ENCODE measurements around the gene ZNF507.

The ZNF507 gene

DNA sequence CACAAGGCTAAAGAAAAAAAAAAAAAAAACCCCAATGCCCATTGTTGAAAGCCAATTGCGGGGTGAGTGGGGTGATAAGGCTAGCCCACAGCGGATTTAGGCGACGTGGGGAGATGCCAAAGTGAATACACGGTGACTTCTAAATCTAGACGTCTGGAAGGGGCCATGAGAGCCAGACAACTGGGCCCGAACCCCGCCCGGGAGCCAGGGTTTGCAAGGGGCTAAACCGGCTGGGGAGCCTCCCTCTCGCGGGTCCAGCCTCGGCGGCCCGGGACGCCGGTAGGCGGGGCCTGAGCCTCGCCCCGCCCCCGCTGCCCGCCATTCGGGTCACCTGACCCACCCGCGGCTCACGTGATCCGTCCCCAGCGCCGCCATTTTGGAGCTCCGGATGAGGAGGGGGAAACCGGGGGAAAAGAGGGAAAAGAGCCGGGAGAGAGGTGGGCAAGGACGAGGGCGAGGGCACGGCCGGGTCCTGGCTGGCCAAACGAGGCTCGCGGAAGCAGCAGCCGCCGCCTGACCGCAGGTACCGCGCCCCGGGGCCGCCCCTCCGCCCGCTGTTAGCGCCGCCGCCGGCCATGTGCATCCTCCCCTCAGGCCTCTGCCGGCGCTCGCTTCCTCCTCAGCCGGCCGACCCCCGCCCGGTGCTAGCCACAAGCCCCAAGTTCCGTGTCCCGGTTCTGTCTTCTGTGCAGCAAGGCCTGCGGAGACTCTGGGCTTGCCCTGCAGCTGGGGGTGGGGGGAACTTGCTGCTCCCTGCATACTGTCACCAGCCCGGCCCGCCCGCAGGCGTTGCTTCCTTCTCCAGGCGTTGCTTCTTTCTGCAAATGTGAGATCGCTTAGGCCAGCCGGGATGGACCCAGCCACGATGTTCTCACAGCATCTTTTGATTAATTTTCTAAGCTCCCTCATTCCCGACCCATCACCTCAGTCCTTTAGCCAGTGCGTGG, at the start of gene ZNF507:
TSS of gene ZNF507 (plus strand) at position 350 of the 947 bp plus-strand sequence. CDS start 7,221 bp downstream, outside the sequence.
- in situ Hi-C loops (cut with MboI; ENCODE audit: low sequenced_read_pairs) = loop anchor here (25.0 kb wide), 1 partner anchor 217 kb away; no protein-coding TSS in a partner anchor

DNA sequence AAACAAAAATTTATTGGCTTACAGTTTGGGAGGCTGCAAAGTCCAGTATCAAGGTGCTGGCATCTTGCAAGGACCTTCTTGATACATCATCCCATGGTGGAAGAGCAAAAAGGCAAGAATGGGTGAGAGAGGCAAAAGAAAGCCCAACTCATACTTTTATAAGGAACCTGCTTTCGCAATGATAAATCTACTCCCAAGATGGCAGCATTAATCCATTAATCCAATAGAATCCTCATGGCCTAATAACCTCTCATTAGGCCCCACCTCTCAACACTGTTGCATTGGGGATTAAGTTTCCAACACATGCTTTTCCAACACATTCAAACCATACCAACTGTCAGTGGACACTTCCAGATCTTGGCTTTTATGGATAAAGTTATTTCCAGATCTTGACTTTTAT, 48.7 kb upstream of the ZNF507 start:
- in situ Hi-C loops (cut with MboI; ENCODE audit: low sequenced_read_pairs) = no loop called here

DNA sequence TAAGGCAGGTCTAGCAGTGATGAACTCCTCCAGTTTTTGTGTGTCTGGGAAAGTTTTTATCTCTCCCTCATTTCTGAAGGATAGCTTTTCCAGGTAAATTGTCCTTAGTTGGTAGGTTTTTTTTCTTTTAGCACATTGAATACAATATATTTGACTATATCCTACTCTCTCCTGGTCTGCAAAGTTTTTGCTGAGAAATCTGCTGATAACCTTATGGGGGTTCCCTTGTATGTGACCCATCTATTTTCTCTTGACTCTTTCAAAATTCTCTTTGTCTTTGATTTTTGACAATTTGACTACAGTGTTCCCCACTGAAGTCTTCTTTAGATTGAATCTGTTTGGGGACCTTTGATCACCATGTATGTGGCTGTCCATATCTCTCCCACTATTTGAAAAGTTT, 42.6 kb upstream of the ZNF507 start:
- in situ Hi-C loops (cut with MboI; ENCODE audit: low sequenced_read_pairs) = no loop called here

DNA sequence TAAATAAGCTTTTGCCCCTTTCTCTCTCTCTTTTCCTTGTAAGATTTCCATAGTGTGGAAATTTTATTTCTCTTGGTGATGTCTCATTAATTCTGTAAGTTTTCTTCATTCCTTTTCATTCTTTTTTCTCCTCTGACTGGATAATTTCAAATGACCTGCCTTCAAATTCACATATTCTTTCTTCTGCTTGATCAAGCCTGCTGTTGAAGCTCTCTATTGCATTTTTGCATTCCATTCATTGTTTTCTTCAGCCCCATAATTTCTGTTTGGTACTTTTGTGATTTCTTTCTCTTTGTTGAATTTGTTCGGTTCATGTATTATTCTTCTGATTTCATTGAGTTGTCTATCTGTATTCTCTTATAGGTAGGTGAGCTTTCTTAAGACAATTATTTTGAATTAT, 42.2 kb upstream of the ZNF507 start:
- in situ Hi-C loops (cut with MboI; ENCODE audit: low sequenced_read_pairs) = no loop called here

DNA sequence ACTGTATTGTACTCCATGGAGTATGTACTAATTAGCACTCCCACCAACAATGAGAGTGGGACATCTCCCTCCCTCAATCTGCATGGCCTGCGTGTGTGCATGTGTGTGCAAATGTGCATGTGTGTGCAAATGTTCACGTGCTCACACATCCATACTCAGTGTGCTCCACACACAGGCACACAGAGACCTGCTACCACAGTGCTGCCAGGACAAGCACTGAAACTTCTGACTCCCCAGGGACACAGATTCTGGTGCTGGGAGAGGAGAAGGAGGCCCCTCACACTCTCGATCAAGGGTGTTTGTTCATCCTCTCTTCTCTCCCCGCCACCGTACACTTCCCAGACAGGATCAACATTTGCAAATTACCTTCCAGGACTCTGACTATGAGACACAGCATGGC, 37.8 kb upstream of the ZNF507 start:
- in situ Hi-C loops (cut with MboI; ENCODE audit: low sequenced_read_pairs) = no loop called here

DNA sequence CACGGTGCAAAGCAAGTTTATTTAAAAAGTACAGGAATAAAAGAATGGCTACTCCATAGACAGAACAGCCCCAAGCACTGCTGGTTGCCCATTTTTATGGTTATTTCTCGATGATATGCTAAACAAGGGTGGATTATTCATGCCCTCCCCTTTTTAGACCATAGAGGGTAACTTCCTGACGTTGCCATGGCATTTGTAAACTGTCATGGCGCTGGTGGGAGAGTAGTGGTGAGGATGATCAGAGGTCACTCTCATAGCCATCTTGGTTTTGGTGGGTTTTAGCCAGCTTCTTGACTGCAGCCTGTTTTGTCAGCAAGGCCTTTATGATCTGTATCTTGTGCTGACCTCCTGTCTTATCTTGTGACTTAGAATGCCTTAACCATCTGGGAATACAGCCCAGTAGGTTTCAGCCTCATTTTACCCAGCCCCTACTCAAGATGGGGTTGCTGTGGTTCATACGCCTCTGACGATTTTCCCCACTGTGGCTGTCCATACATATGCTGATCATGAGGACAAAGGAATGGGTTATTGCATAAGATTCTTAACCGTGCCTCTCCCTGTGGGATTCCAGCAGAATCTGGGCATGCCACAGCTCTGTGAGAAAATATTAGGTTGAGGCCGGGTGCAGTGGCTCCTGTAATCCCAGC, 36.9 kb upstream of the ZNF507 start:
- in situ Hi-C loops (cut with MboI; ENCODE audit: low sequenced_read_pairs) = no loop called here

DNA sequence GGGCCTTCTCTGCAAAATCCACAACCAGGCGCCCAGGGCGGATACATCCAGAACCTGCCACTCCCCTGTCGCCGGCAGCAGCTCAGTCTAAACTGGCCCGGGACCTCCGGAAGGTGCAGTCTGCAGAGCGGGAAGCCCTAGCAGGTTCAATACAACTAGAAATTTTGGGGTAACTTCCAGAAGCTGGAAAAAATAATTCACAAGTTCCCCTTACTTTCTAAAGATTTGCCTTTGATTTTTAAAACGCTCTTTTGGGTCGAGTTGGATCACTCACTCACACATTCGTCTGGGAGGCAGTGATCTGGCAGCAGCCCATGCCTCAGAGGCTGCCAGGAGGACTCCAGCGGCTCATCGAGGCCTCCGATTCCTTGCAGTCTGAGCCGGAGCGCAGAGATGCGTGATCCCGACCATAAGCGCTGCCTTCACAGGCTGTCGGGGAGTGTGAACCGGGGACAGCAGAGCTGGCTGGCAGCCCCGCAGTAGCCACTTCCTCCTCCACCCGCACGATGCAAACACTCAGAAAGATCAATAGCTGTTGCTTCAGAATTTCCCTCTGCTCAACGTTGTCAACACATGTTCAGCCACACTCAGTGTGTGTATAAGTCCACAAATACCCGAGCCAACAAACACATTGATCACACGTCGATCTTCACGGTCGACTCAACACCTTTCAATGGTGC, 35.6 kb upstream of the ZNF507 start:
- in situ Hi-C loops (cut with MboI; ENCODE audit: low sequenced_read_pairs) = no loop called here

DNA sequence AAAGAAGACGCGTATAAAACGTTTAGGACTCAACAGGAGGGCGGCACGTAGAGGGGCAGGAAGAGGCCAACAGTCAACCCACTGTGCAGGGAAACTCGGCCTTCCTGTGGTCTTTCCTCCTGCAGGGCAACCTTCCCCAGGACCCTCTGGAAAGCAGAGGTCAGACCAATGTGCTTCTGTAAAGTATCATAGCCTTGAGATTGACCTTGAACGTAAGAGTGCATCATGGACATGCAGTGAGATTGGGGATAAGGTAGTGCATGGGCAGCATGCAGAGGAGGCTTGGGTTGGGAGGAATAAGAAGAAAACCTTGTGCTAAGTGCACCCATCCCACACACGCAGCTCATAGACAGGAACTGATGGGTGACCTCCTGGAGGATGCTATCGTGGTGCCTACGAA, 34.0 kb upstream of the ZNF507 start:
- in situ Hi-C loops (cut with MboI; ENCODE audit: low sequenced_read_pairs) = no loop called here

DNA sequence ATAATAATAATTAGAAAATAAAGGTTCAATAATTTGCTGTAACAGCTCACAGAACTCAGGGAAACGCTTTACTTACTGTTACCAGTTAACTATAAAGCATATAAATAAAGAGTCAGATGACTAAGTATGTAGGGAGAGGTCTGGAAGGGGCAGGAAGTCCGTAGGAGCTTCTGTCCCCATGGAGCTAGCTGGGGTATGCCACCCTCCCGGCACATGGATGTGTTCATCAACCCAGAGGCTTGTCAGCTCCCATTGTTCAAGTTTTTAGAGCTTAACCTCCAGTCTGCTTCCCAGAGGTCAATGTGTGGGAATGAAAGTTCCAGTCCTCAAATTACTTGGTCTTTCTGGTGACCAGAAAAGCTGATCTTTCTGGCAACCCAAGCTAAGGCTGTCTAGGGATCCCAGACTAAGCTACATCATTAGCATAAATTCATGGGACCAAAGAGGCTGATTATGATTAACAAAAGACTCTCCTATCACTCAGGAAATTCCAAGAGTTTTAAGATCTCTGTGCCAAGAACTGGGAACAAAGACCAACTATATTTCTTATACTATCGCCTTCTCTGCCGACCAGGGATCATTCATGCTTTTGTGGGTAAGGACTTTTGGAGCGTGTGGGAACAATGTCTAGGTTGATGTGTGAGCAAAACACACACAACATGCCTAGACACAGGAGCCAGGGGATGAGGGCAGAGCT, 31.7 kb upstream of the ZNF507 start:
- in situ Hi-C loops (cut with MboI; ENCODE audit: low sequenced_read_pairs) = no loop called here

DNA sequence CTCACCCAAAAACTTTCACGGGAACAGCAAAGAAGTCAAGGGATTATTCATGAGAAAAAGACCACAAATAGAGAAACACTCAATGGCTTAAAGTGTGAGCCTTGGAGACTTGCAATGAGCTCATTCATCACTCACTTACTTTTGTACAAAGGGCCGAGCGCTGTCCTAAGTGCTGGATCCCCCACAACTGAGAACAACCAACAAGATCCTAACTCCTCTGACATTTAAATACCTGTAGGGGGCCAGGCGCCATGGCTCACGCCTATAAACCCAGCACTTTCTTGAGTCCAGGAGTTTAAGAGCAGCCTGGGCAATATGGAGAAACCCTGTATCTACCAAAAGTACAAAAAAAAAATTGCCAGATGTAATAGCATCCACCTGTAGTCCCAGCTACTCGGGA, 29.4 kb upstream of the ZNF507 start:
- in situ Hi-C loops (cut with MboI; ENCODE audit: low sequenced_read_pairs) = no loop called here

DNA sequence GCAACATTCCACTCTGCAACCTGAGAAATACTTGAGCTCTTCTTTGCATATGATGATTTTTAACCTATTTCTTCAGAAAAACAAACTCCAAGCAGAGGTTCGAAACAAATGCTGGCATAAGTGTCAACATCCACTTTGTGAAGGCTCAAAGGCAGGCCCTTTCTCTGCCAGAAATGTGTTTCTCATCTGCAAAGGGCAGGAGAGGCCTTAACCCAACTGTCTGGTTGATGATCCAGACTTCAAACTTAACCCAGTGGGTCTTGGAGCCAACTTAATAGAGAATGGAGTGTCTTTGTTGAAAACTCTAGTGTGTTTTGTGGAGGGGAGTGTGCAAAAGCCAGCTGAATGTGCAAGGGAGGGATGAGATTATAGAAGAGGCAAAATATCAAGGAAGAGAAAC, 28.3 kb upstream of the ZNF507 start:
- in situ Hi-C loops (cut with MboI; ENCODE audit: low sequenced_read_pairs) = no loop called here

DNA sequence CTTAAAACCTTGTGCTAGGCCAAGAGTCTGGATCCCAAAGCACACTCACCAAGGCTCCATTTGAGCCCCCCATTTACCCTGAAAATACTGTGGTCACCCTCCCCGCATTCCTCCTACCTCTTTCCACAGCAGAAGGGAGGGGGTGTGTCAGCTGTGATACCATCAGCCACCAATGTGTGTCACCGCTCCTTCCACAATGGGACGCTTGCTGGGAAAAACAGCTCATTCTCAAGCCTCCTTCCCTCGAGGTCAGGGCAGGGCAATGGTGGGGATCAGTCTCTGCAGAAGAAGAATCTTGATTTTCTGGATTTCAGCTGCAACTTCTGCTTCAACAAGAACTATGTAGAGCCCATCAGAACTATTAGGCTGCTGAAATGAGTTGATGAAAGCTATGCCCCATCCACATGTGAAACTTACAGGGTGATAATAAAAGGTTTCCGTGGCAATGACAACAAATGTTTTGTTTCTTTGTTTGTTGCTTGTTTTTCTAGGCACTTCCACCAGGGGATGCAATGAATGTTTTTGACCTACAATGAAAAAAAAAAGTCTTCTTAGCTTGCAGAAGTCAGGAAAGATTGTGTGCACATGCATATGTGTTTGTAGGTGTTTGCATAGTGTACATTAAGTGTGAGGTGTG, 26.4 kb upstream of the ZNF507 start:
- in situ Hi-C loops (cut with MboI; ENCODE audit: low sequenced_read_pairs) = no loop called here

DNA sequence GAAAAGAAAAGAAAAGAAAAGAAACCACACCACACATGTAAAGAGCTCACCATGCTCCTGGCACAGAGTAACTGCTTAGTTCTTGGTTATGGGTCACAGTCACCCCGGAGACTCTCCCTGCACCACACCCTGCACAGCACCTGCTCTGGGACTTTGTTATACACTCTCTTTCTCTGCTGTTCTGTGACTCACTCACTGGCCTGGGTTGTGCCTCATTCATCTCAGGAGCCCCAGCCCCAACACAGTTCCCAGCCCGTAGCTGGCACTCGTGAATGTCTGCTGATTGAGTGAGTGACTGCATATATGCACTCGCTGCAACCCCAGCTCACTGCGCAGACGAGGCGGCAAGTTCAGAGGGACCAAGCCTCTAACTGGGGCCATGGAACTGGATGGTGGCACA, 22.9 kb upstream of the ZNF507 start:
- in situ Hi-C loops (cut with MboI; ENCODE audit: low sequenced_read_pairs) = no loop called here

DNA sequence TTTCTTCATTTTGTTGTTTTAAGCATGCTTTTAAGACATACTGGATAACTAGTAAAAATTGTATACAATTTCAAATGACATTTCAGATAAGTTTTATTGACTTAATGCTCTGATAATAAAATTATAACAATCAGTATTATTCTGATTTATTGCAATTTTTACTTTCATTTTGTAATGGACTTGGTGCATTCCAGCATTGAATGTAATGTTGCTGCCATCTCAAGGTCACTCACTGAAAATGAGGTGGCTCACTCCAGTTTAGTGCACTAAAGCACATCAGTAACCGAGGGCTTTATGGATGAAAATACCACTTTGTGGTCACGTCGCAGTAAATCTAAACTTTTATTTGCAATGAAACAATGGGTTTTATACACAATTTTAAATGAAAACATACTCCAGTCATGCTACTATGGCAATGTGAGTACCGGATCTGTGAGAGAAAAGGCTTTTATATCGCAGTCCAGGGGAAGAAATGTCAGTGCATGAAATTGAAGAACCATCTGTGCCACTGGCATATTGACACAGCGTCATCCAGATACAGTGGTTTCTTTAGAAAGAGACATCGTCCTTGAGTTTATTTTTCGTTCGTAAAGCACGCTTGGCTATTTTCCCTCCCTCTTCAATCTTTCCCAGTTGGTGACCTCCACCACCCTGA, 20.7 kb upstream of the ZNF507 start:
- in situ Hi-C loops (cut with MboI; ENCODE audit: low sequenced_read_pairs) = loop anchor here (25.0 kb wide), 1 partner anchor 238 kb away; no protein-coding TSS in a partner anchor

DNA sequence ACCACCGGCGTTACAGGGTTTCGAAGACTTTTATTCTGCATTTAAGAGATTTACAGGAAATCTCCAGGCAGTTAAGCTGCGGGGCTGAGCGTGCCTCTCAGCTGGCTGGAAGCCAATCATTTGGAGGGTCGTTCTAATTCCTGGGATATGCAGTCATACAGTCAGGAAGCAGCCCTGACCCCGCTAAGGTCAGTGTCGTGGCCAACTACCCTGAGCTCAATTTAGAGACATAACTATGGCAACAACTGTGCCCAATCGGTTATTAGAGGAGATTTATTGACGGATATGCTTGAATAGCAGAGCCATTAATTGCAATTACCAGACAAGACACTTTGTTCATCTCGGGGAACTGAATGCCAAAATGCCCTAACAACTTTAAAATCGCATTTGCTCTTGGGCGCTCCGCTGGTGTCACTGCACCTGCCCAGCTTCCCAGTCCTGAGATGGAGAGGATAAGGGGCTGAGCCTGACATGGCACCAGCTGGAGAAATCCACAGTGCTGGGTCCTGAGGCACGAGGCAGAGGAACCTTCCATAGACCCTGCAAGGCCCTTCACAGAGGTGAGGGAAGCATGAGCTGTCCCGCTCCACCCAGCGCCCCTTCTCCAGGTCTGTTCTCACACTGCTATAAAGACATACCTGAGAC, 15.1 kb upstream of the ZNF507 start:
- in situ Hi-C loops (cut with MboI; ENCODE audit: low sequenced_read_pairs) = loop anchor here (25.0 kb wide), 1 partner anchor 232 kb away; no protein-coding TSS in a partner anchor

DNA sequence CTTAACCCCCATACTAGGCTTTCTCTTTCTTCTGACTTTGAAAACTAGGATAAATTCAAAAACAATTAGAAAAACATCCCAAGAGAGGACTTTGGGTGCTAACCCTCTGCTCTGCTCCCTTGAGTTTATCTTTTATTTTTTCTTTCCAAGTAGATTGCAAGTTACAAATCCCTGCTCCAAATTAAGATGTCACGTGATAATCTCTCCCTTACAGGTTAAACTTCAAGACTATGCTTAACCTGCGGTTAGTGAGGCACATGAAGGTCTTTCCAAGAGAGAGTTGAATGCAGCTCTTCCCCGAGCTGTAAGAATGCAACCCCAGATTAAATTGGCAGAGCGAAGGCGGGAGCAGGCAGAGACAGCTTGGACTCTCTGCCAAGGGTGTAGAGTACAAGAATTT, 12.2 kb upstream of the ZNF507 start:
- in situ Hi-C loops (cut with MboI; ENCODE audit: low sequenced_read_pairs) = loop anchor here (25.0 kb wide), 1 partner anchor 229 kb away; no protein-coding TSS in a partner anchor

DNA sequence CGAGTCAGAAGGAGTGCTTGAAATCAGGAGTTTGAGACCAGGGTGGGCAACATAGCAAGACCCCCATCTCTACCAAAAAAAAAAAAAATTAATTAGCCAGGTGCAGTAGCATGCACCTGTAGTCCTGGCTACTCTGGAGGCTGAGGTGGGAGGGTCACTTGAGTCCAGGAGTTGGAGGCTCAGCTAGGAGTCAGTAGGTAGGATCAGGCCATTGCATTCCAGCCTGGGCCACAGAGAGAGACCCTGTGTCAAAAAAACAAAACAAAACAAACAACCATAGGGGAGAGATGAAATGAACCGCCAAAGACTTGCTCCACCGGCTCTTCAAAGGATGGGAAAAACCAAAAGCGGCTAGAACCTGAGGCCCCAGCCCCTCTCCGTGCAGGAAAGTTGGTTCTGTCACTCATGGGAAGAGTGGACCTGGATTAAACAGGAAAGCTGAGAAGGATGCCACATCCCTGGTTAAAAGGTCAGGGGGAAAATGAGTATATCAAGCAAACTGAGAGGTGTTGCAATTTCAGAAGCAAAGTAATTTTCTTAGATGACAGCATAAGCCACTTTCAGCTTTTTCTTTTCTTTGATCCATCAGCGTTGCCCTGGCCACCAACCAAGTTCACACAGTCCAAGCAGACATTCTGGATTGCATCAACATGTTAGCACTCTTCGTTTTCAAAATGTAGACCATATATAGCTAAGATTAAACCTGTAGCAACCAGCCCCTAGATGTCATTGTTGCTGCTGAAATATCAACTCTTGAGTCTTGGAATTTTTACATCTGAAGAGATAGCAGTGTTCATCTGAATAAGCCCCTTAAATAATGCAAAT, 8.9 kb upstream of the ZNF507 start:
- in situ Hi-C loops (cut with MboI; ENCODE audit: low sequenced_read_pairs) = loop anchor here (25.0 kb wide), 1 partner anchor 226 kb away; no protein-coding TSS in a partner anchor

DNA sequence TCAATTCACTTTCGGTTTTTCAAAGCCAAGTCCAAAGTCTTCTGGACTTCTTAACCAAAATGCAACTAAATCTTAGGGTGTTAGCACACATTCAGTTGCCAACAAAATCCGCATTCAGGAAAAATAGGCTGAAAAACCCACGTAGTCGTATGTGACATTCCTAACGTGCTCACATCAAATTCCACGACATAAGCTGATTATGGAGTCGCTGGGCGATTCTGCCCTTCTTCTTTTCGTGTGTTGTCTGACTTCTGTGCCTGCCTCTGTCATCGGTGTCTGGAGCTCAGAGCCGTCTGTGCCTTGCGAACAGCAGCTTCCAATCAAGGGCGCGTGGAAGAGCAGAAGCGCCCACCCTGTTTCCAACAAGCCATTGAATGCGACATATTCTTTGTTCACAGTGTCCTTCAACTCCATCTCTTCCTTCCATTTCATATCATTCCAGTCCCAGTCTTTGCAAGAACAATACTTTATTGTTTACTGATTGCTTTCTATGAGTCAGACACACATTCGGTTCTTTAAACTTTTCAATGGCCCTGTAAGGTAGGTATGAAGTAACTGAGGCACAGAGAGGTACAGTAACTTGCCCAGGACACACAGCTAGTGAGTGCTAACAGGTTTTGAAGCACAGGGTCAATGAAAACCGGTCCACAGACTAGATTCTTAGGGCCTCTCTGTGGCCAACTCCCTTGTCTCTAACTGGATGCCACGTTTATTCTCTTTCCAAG, 8.2 kb upstream of the ZNF507 start:
- in situ Hi-C loops (cut with MboI; ENCODE audit: low sequenced_read_pairs) = loop anchor here (25.0 kb wide), 1 partner anchor 225 kb away; no protein-coding TSS in a partner anchor

Data from HL-60/S4 (cell line).